IMR-90 (cell line): ENCODE data around the gene PRC1. TPM values are rescaled to one million over a fixed set of nuclear protein-coding genes. Genes with fewer than 3 reads are reported as not detected.
"Not testable (repeated sequence)": the region's sequence is repeated elsewhere in the genome, so short reads cannot be mapped to it uniquely, and the experiment has no call there.

Experiments
- ATAC-seq: fragments of 200-7000 bp; cut with Tn5 transposase; 2 replicates; pipeline ENCODE4 v1.9.1; 2020; ENCODE audit warnings: low read depth, mild to moderate bottlenecking, moderate library complexity
- BruUV-seq: library from RNA; stranded (reverse); fragments of 400-500 nt; replicated peaks from 2 replicates; lab custom pipeline; 2021; lab: Mats Ljungman, UMichigan
- CTCF ChIA-PET: fragments of 300-600 bp; formaldehyde crosslinking; extraction: SDS; loops from one replicate; lab custom pipeline; 2021; ENCODE audit warnings: antibody characterized with exemption; lab: Yijun Ruan, JAX
- POLR2A ChIA-PET: fragments of 300-600 bp; sonication (Branson Sonifier 250); formaldehyde crosslinking; loops from one replicate; lab custom pipeline; 2022; ENCODE audit warnings: antibody characterized with exemption; ENCODE audit not compliant: unreplicated experiment; lab: Charles Lee
- DNase-seq: peaks from one replicate; pipeline ENCODE4 v3.0.0; 2013
- H2AFZ ChIP-seq: replicated peaks from 2 replicates; pipeline ENCODE3; 2013; ENCODE audit warnings: low read length, mild to moderate bottlenecking; ENCODE audit not compliant: poor library complexity
- H2AK5ac ChIP-seq: 2 replicates; pipeline ENCODE4 v1.6.1; 2013; ENCODE audit warnings: low read depth, low read length, inconsistent platforms
- H2AK9ac ChIP-seq: replicated peaks from 2 replicates; pipeline ENCODE3; 2013; ENCODE audit warnings: mild to moderate bottlenecking, low read depth, low read length, moderate library complexity; ENCODE audit not compliant: poor library complexity
- H2BK120ac ChIP-seq: 2 replicates; pipeline ENCODE4 v1.6.1; 2013; ENCODE audit warnings: low read depth, low read length, inconsistent platforms
- H2BK15ac ChIP-seq: 3 replicates; pipeline ENCODE4 v1.6.1; 2013; ENCODE audit warnings: low read depth, low read length, inconsistent platforms
- H2BK20ac ChIP-seq: 2 replicates; pipeline ENCODE4 v1.6.1; 2013; ENCODE audit warnings: low read depth, mild to moderate bottlenecking, inconsistent platforms, low read length, moderate library complexity
- H2BK5ac ChIP-seq: 2 replicates; pipeline ENCODE4 v1.6.1; 2013; ENCODE audit warnings: mild to moderate bottlenecking, low read depth, low read length, inconsistent platforms; ENCODE audit not compliant: poor library complexity, severe bottlenecking
- H3K14ac ChIP-seq: replicated peaks from 2 replicates; pipeline ENCODE4 v1.6.1; 2013; ENCODE audit warnings: low read depth, low read length, inconsistent platforms
- H3K18ac ChIP-seq: 2 replicates; pipeline ENCODE4 v1.6.1; 2013; ENCODE audit warnings: low read depth, low read length, control low read depth
- H3K23ac ChIP-seq: 2 replicates; pipeline ENCODE4 v1.6.1; 2013; ENCODE audit warnings: low read depth, low read length, inconsistent platforms
- H3K27ac ChIP-seq: 2 replicates; pipeline ENCODE4 v1.5.1; 2013; ENCODE audit warnings: mild to moderate bottlenecking, control low read depth, low read length; ENCODE audit not compliant: insufficient read depth
- H3K27me3 ChIP-seq: 2 replicates; pipeline ENCODE4 v1.6.1; 2013; ENCODE audit warnings: low read length; ENCODE audit not compliant: control insufficient read depth, insufficient read depth
- H3K36me3 ChIP-seq: 2 replicates; pipeline ENCODE4 v1.6.1; 2013; ENCODE audit warnings: low read length, mixed read lengths; ENCODE audit not compliant: control insufficient read depth, insufficient read depth
- H3K4ac ChIP-seq: 2 replicates; pipeline ENCODE4 v1.6.1; 2013; ENCODE audit warnings: low read depth, low read length, inconsistent platforms
- H3K4me1 ChIP-seq: 2 replicates; pipeline ENCODE4 v1.6.1; 2013; ENCODE audit warnings: low read length, mixed read lengths; ENCODE audit not compliant: control insufficient read depth, insufficient read depth
- H3K4me2 ChIP-seq: 2 replicates; pipeline ENCODE4 v1.6.1; 2013; ENCODE audit warnings: low read depth, mild to moderate bottlenecking, control low read depth, low read length, moderate library complexity
- H3K4me3 ChIP-seq: 2 replicates; pipeline ENCODE4 v1.5.1; 2013; ENCODE audit warnings: low read depth, mild to moderate bottlenecking, control low read depth, low read length, moderate library complexity; ENCODE audit not compliant: insufficient read depth
- H3K56ac ChIP-seq: 2 replicates; pipeline ENCODE4 v1.6.1; 2013; ENCODE audit warnings: low read length, inconsistent platforms; ENCODE audit not compliant: insufficient read depth; ENCODE audit errors: extremely low read depth
- H3K79me1 ChIP-seq, 2 experiments: 2 replicates each; pipeline ENCODE4 v1.6.1; 2013; ENCODE audit warnings: low read length in 2 of 2, inconsistent platforms in 1 of 2, low read depth in 1 of 2
- H3K9ac ChIP-seq: 2 replicates; pipeline ENCODE4 v1.6.1; 2013; ENCODE audit warnings: low read depth, low read length, control low read depth
- H3K9me1 ChIP-seq: 2 replicates; pipeline ENCODE4 v1.6.1; 2013; ENCODE audit warnings: low read length, inconsistent platforms; ENCODE audit not compliant: insufficient read depth
- H3K9me3 ChIP-seq: 2 replicates; pipeline ENCODE4 v1.6.1; 2013; ENCODE audit warnings: low read length; ENCODE audit not compliant: control insufficient read depth, insufficient read depth
- H4K20me1 ChIP-seq: 2 replicates; pipeline ENCODE4 v1.6.1; 2013; ENCODE audit warnings: low read length, inconsistent platforms; ENCODE audit not compliant: insufficient read depth
- H4K5ac ChIP-seq: 2 replicates; pipeline ENCODE4 v1.6.1; 2013; ENCODE audit warnings: mild to moderate bottlenecking, low read depth, low read length, control low read depth
- H4K8ac ChIP-seq, 2 experiments: 2 replicates each; pipeline ENCODE4 v1.6.1; 2013; ENCODE audit warnings: low read depth in 2 of 2, low read length in 2 of 2, control low read depth in 1 of 2, inconsistent platforms in 1 of 2
- H4K91ac ChIP-seq: 2 replicates; pipeline ENCODE4 v1.6.1; 2013; ENCODE audit warnings: low read depth, low read length, inconsistent platforms; ENCODE audit not compliant: insufficient read depth
- WGBS, 2 experiments: methylation state at CpG; one replicate each; pipeline versions ENCODE4 v1.1.5 to v1.1.7; 2013; ENCODE audit warnings: missing lambda C conversion rate in 2 of 2; ENCODE audit not compliant: insufficient read length in 1 of 2; ENCODE audit errors: extremely low coverage in 2 of 2; 5-methylcytosine and 5-hydroxymethylcytosine counted together
- dilution Hi-C: fragments of 300-500 bp; cut with HindIII; formaldehyde crosslinking; loops from one replicate; pipeline ENCODE4 v1.14.3; 2018; ENCODE audit warnings: low sequenced_read_pairs; ENCODE audit not compliant: unreplicated experiment
- in situ Hi-C: fragments of 300-500 bp; cut with MboI; formaldehyde crosslinking; loops from 3 replicates; pipeline ENCODE4 v1.14.3; 2019; ENCODE audit warnings: low sequenced_read_pairs, inconsistent platforms, mixed read lengths
- intact Hi-C: fragments of 100-400 bp; cut with micrococcal nuclease; formaldehyde crosslinking; loops from 2 replicates; pipeline ENCODE4 v1.10.0; 2022
- polyA plus RNA-seq, 3 experiments: library from polyadenylated mRNA; depleted of rRNA; stranded (reverse); fragments of >200 nt; gene quantifications; 2 replicates each; pipeline ENCODE4 v1.2.3, GENCODE V29; 2012; ENCODE audit warnings: low replicate concordance in 1 of 3
- total RNA-seq: library from RNA; depleted of rRNA; stranded (reverse); fragments of >200 nt; gene quantifications from 2 replicates; pipeline ENCODE4 v1.2.3, GENCODE V29; 2012

Gene PRC1
- total and polyA plus RNA-seq, 2 of the 4 experiments (the other 2 are of a cell fraction), result 131 to 148 TPM

GRCh38 chr15:90922712-90923322, 71.5 kb downstream of the PRC1 start:
- H3K56ac ChIP-seq, H3K4me2 ChIP-seq, H3K9me3 ChIP-seq, H3K23ac ChIP-seq, H4K5ac ChIP-seq, H3K14ac ChIP-seq, H3K27ac ChIP-seq, H2AK9ac ChIP-seq, H3K4me3 ChIP-seq, H3K9ac ChIP-seq, H2AFZ ChIP-seq, H2BK20ac ChIP-seq, in situ Hi-C loops, H2AK5ac ChIP-seq, ATAC-seq, H3K27me3 ChIP-seq, DNase-seq, BruUV-seq, POLR2A ChIA-PET, H3K18ac ChIP-seq, H4K20me1 ChIP-seq, H2BK15ac ChIP-seq, H3K4ac ChIP-seq, H4K91ac ChIP-seq, intact Hi-C loops, H3K79me1 ChIP-seq, dilution Hi-C loops, H3K4me1 ChIP-seq, H2BK120ac ChIP-seq, H4K8ac ChIP-seq, H2BK5ac ChIP-seq, H3K9me1 ChIP-seq: not testable (repeated sequence)
- 100% methylated on average over 1 of the region's 7 CpGs; no CpG with 5 or more reads in 1 of the 2 experiments for WGBS, 2 experiments
- CTCF ChIA-PET, result interaction anchor here (0.8 kb wide), 1 partner anchor 10 kb away, joined by 3 read pairs; the partner anchor contains the start of gene HDDC3
- peaks cover 21% of the 10 kb centered on the region for H3K36me3 ChIP-seq
